Hepatic stellate cell (primary cell): ENCODE data around the gene PGAP3.

Experiments used
- DNase-seq: peaks from one replicate; pipeline ENCODE4 v3.0.0; 2011; ENCODE audit warnings: low spot score

PGAP3 gene

DNA sequence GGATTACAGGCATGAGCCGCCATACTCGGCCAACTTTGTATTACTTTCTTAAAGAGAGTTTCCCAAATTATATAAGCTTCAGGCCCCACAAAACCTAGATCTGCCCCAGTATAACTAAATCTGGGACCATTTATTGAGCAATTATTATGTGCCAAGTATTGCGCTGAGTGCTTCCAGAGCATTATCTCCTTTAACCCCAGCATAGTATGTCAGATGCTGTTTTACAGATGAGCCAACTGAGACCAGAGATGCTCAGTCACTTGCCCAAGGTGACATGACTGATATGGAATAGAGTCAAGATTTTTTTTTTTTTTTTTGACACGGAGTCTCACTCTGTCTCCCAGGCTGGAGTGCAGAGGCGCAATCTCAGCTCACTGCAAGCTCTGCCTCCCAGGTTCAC, 10.1 kb upstream of the PGAP3 start:
- no peak for DNase-seq

GRCh38 chr17:39696731-39697130, 8.9 kb upstream of the PGAP3 start:
- DNase-seq, result no peak

DNA sequence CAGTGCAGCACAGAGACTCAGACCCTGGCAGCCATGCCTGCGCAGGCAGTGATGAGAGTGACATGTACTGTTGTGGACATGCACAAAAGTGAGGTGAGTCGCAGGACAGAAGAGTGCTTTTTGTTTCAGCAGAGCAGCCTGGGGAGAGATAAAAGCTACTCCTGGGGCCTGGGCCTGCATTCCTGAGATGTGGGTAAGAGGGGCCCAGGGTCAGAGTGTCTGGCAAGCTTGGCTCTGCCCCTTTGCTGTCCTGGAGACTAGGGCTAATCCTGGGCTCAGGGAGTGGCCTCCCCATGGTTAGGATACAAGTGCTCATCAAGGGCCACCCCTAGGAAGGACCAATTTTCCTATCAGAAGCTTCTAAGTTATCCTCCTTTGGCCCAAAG, 7.2 kb upstream of the PGAP3 start:
- no peak for DNase-seq

DNA sequence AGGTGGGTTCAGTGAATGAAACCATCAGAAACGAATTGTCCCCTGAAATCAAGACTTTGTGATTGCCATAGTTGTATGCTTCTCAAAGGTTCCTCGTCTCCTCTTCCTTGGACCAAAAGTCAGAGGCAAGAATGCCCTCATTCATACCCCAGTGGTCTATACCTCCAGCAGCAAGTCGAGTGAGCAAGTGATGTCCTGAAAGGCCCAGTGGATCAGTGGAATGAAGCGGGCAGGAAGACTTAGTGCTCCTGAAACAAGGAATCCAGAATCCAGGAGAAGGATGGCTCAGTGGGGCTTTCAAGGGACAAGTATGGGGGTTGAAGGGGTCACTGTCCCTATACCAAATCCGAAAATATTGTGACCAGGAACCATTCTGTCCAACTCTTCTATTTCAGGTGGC, 6.7 kb upstream of the PGAP3 start:
- no peak for DNase-seq

- DNase-seq, result no peak
Measured at GRCh38 chr17:39688945-39689344, 1.1 kb upstream of the PGAP3 start.

- no peak for DNase-seq
Measured at GRCh38 chr17:39688475-39688835, 598 bp upstream of the PGAP3 start.

GRCh38 chr17:39687101-39687545, 734 bp downstream of the PGAP3 start:
- no peak for DNase-seq

DNA sequence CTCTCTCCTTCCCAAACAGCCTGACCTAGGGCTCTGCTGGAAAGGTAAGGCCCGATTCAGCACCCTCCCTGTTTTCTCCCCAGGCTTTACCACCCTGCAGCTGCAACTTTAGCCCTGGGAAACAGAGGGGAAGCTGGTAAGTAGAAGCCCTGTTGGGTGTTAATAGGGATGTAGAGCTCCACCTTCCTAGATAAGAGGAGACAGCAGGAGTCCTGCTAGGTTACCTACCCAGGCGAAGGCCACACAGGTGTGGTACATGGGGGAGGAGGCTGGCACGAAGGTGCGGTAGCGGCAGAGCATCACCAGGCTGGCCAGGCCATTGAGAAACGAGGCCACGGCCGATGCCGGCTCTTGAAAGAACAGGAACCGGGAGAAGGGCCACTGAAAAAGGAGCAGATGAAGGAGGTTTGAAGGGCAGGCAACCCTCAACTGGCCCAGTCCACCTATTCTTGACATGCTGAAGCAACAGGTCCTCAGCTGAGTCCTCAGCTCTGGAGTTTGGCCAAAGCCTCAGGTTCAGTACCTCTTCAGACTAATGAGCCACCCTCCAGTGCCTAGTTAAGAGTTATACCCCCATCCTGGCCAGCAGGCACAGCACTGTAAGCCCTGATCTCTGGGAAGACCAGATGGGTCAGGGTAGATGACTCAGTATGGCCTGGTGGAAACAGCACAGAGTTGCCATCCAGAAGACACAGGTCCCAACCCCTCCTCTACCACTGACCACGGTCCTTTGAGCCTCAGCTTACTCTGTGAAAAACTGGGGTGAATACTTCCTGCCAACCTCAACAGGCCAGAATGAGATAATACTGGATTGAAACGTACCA, 3.3 kb downstream of the PGAP3 start:
- DNase-seq, result no peak

GRCh38 chr17:39683295-39683939, 4.4 kb downstream of the PGAP3 start:
- no peak for DNase-seq

GRCh38 chr17:39679521-39680192, 8.2 kb downstream of the PGAP3 start:
- DNase-seq, result no peak

DNA sequence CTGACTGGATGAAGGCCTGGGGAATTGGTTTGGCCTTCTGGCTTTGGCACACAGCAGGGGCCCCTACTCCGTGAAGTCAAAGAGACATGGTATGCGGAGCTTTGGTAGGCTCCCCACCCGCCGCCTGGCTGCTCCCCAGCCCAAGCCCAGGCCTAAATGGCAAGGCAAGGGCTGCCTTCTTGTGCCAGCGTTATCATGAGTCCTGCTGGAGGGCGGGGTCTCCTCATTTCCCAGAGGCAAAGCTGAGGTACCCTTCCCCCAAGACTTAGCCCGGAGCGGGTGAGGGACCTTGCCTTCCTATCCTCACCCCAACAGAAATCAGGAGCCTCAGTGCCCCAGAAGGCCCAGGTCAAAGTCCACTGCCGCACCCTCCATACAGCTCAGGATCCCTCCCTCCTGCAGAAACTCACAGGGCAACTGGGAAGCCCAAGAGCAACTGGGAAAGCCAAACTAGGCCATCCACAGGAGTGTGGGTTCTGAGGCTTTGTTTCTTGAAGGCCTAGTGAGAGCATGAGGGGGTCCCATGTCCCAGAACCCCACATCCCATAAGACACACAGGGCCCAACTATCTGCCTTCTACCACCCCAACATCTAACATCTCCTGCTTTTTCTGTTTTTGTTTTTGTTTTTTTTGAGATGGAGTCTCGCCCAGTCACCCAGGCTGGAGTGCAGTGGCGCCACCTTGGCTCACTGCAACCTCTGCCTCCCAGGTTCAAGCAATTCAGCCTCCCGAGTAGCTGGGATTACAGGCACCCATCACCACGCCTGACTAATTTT, 9.3 kb downstream of the PGAP3 start:
- no peak for DNase-seq

- DNase-seq, result no peak
Measured at GRCh38 chr17:39677542-39678339, 10.1 kb downstream of the PGAP3 start.

- no peak for DNase-seq
Measured at GRCh38 chr17:39677072-39677471, 10.8 kb downstream of the PGAP3 start.

DNA sequence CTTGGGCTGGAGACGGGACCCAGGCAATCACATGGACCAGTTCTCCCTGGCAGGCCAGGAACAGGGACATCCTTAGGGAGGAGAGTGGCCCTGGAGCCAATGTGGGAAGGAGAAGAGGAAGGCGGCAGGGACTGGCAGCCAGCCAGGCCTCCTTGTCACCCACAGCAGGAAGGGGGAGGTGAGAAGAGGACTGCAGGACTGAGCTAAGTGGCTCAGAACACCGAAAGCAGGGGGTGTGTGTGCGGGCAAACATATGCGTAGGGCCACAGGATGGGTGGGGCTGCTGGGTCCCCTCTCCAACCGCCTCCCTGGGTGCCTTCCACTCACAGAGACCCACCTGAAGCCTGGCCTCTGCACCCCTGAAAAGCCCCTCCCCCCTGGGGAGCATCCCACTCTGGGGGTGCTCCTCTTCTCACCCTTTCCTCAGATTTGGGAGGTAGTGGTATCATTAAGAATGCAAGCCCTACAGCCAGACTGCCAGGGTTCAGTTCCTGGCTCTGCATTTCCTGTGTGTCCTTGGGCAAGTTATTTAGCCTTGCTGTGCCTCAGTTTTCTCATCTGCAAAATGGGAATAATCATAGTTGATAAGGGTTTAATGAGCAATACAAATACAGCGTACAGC, 11.5 kb downstream of the PGAP3 start:
- DNase-seq, result no peak

DNA sequence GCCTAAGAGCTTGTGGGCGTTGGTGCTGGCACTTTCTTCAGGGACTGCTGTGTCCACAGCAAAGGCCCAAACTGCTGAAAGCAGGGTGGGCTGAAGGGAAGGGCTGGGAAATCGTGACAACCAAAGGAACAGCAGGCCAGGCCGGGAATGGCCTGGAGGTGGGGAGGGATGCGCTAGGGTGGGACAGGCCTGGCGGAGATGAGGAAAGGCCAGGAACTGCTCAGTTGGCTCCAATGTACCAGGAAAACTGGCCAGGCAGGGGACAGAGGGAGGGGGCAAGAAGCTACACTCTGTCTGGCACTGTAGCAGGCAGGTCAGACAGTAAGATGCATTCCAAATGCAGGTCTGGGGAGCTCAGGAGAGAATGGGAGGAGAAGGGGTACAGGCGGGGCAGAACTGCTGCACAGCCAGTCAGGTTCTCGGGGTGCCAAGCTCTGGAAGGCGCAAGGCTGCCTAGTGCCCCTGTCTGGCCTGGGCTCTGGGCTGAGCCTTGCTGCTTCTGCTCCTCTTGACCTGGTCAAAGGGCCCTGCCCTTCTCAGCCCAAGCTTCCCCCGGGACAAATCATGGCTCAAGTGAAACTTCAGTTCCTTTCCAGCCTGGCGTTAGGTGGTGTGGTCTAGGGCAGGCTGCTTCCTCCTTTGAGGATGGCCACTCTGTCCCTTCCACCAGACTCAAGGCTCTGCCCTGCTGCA, 12.3 kb downstream of the PGAP3 start:
- no peak for DNase-seq

DNA sequence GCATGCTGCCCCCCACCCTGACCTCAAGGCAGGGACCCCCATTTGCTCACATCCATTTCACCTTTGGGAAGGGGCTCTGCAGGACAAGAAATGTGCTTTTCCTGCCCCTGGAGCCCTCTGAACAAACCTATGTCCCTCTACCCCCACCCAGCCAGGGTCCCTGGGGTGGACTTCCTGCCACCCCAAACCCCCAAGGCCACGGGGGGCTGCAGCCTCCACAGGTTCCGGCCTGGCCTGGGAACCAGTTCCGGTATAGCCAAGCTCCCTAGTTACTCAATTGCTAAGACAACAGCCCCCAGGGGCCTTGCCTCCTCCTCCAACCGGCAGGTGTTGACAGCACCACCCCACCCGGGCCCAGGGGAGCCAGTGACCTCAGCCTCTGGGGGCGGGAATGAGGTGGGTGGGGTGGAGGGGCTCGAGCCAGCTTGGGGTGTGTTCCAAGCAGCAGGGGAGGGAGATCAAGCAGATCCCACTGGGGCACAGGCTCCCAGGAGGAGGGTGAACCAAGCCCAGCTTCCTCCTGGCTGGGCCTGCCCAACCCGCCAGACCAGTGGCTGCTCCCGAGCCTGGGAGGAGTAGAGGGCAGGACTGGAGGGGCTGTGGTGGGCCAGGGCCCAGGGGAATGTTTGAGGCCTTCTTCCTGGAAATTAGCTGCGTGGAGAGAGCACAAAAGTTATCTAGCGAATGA, 13.0 kb downstream of the PGAP3 start:
- DNase-seq, result no peak

GRCh38 chr17:39674179-39674578, 13.7 kb downstream of the PGAP3 start:
- DNase-seq, result no peak

GRCh38 chr17:39673335-39674081, 14.3 kb downstream of the PGAP3 start:
- DNase-seq, result no peak
